Activated CD4-positive, CD25-positive, alpha-beta regulatory T cell treated with anti-CD3 and anti-CD28 coated beads, Interleukin-2, amount 50 U/mL, for 24 hours (primary cell): ENCODE data around the gene FAM193B.
A peak's percentile ranks its signal among the peaks of the same experiment; 100 is the strongest.
"Not testable (repeated sequence)": the region's sequence is repeated elsewhere in the genome, so short reads cannot be mapped to it uniquely, and the experiment has no call there.

ENCODE experiments used
- ATAC-seq, 2 donors: fragments of 150-1000 bp; cut with Tn5 transposase; one replicate each; pipeline ENCODE4 v1.10.0; 2021; ENCODE audit warnings: mild to moderate bottlenecking in 1 of 2, moderate library complexity in 1 of 2

The FAM193B gene

GRCh38 chr5:177497292-177498012 is 56.9 kb downstream of the FAM193B start, which contains the start of gene PDLIM7:
Gene PDLIM7, minus strand, starts transcription at chr5:177497604. Its CDS starts 1,092 bp downstream, at chr5:177496512.
- peak; percentile 84 to 86 for ATAC-seq

GRCh38 chr5:177496727-177497291 is 57.6 kb downstream of the FAM193B start:
- ATAC-seq, result no peak

GRCh38 chr5:177496070-177496726 is 58.2 kb downstream of the FAM193B start:
- ATAC-seq, result no peak

- no peak for ATAC-seq
Observed at GRCh38 chr5:177495243-177496060, 58.9 kb downstream of the FAM193B start.

- peak; percentile 59 to 65 for ATAC-seq
Observed at GRCh38 chr5:177494346-177495195, 59.8 kb downstream of the FAM193B start.

- no peak for ATAC-seq
Observed at GRCh38 chr5:177493795-177494345, 60.5 kb downstream of the FAM193B start.

- ATAC-seq, result no peak
Observed at GRCh38 chr5:177492841-177493240, 61.5 kb downstream of the FAM193B start.

GRCh38 chr5:177491983-177492746 is 62.2 kb downstream of the FAM193B start:
- ATAC-seq, result no peak

- ATAC-seq, result no peak
Observed at GRCh38 chr5:177491429-177491945, 62.9 kb downstream of the FAM193B start.

GRCh38 chr5:177490992-177491391 is 63.4 kb downstream of the FAM193B start:
- ATAC-seq, result no peak

GRCh38 chr5:177490311-177490991 is 63.9 kb downstream of the FAM193B start:
- no peak for ATAC-seq

- ATAC-seq, result no peak
Observed at GRCh38 chr5:177489119-177489716, 65.1 kb downstream of the FAM193B start.

- no peak for ATAC-seq
Observed at GRCh38 chr5:177487975-177488374, 66.4 kb downstream of the FAM193B start.

- no peak for ATAC-seq
Observed at GRCh38 chr5:177487144-177487543, 67.2 kb downstream of the FAM193B start.

GRCh38 chr5:177486256-177486655 is 68.1 kb downstream of the FAM193B start:
- no peak for ATAC-seq

- ATAC-seq, result not testable (repeated sequence)
Observed at GRCh38 chr5:177485753-177486152, 68.6 kb downstream of the FAM193B start.

GRCh38 chr5:177484902-177485549 is 69.3 kb downstream of the FAM193B start:
- no peak for ATAC-seq

GRCh38 chr5:177483994-177484901 is 70.1 kb downstream of the FAM193B start:
- ATAC-seq, result no peak
